Common myeloid progenitor, CD34-positive (primary cell): ENCODE measurements around the gene C5orf15.
A peak's percentile ranks its signal among the peaks of the same experiment; 100 is the strongest.
"Not testable (repeated sequence)": the region's sequence is repeated elsewhere in the genome, so short reads cannot be mapped to it uniquely, and the experiment has no call there.

Experiments
- CTCF ChIA-PET: fragments of 350-600 bp; sonication (Branson Sonifier 250); formaldehyde crosslinking; loops from one replicate; lab custom pipeline; 2021; ENCODE audit warnings: antibody characterized with exemption; lab: Charles Lee
- POLR2A ChIA-PET: fragments of 350-600 bp; sonication (Branson Sonifier 250); formaldehyde crosslinking; loops from one replicate; lab custom pipeline; 2021; ENCODE audit warnings: antibody characterized with exemption; lab: Charles Lee
- DNase-seq, 3 donors: peaks; one replicate each; pipeline versions ENCODE4 v3.0.0 to v3.0.0-alpha.2; 2013
- H3K27ac ChIP-seq, 2 experiments: 1 replicate in 1 of 2; 2 replicates in 1 of 2; pipeline ENCODE4 v1.7.0; 2013; ENCODE audit warnings: inconsistent platforms in 2 of 2, low read length in 2 of 2, mild to moderate bottlenecking in 2 of 2, low read depth in 1 of 2, moderate library complexity in 1 of 2; ENCODE audit not compliant: severe bottlenecking in 2 of 2, insufficient read depth in 1 of 2, poor library complexity in 1 of 2
- H3K27me3 ChIP-seq, 5 experiments: replicated peaks in 2 of 5; 1 replicate in 3 of 5; 2 replicates in 2 of 5; pipeline versions ENCODE4 v1.6.1 to v1.7.0; 2013; ENCODE audit warnings: low read length in 4 of 5, mild to moderate bottlenecking in 2 of 5, moderate library complexity in 2 of 5, inconsistent platforms in 1 of 5; ENCODE audit not compliant: insufficient read depth in 5 of 5, control insufficient read depth in 4 of 5
- H3K36me3 ChIP-seq, 4 experiments: 1 replicate in 2 of 4; 2 replicates in 2 of 4; pipeline versions ENCODE4 v1.6.1 to v1.7.0; 2013; ENCODE audit warnings: low read length in 3 of 4, control low read depth in 1 of 4, mild to moderate bottlenecking in 1 of 4; ENCODE audit not compliant: control insufficient read depth in 4 of 4, insufficient read depth in 4 of 4
- H3K4me1 ChIP-seq, 4 experiments: 1 replicate in 3 of 4; 2 replicates in 1 of 4; pipeline versions ENCODE4 v1.6.1 to v1.7.1; 2013; ENCODE audit warnings: low read length in 3 of 4, mild to moderate bottlenecking in 3 of 4, control low read depth in 1 of 4, inconsistent platforms in 1 of 4, moderate library complexity in 1 of 4; ENCODE audit not compliant: control insufficient read depth in 4 of 4, insufficient read depth in 4 of 4; ENCODE audit errors: control extremely low read depth in 1 of 4
- H3K4me3 ChIP-seq, 7 experiments: 1 replicate in 4 of 7; 2 replicates in 3 of 7; pipeline versions ENCODE4 v1.5.1 to v1.7.0; 2013; ENCODE audit warnings: mild to moderate bottlenecking in 7 of 7, low read length in 6 of 7, moderate library complexity in 6 of 7, inconsistent platforms in 2 of 7, low read depth in 2 of 7, control low read depth in 1 of 7; ENCODE audit not compliant: insufficient read depth in 4 of 7, control insufficient read depth in 1 of 7; ENCODE audit errors: extremely low read depth in 1 of 7
- H3K9me3 ChIP-seq, 5 experiments: 1 replicate in 4 of 5; 2 replicates in 1 of 5; pipeline versions ENCODE4 v1.6.1 to v1.7.1; 2013; ENCODE audit warnings: low read length in 4 of 5, mild to moderate bottlenecking in 2 of 5, inconsistent platforms in 1 of 5, low read depth in 1 of 5, moderate library complexity in 1 of 5; ENCODE audit not compliant: control insufficient read depth in 4 of 5, insufficient read depth in 2 of 5; ENCODE audit errors: control extremely low read depth in 1 of 5
- WGBS: methylation state at CpG from one replicate; pipeline ENCODE4 v1.1.5; 2013; ENCODE audit not compliant: insufficient coverage; 5-methylcytosine and 5-hydroxymethylcytosine counted together

Gene C5orf15

GRCh38 chr5:133957591-133957990 lies 10.8 kb downstream of the C5orf15 start:
- WGBS, result 40% methylated on average over 1 of the region's 1 CpG

GRCh38 chr5:133957080-133957479 lies 11.3 kb downstream of the C5orf15 start:
- WGBS, result 100% methylated on average over 1 of the region's 4 CpGs
- Histone ChIP-seq H3K4me3 (no peak overlapping the region), H3K27ac (no peak overlapping the region), H3K27me3 (no peaks in the 10 kb centered on the region), H3K4me1 (no peaks in the 10 kb centered on the region), H3K9me3 (peaks cover 0 to 4% (median 0%) of the 10 kb centered on the region in 5 experiments), H3K36me3 (peaks cover 16 to 40% (median 19%) of the 10 kb centered on the region in 4 experiments)
- POLR2A ChIA-PET, result no interaction called here
- DNase-seq, result no peak
- CTCF ChIA-PET, result no interaction called here

More at GRCh38 chr5:133957591-133957990, 10.8 kb downstream of the C5orf15 start:
- Histone ChIP-seq H3K4me1 (no peaks in the 10 kb centered on the region), H3K27me3 (no peaks in the 10 kb centered on the region), H3K4me3 (no peak overlapping the region), H3K36me3 (peaks cover 16 to 40% (median 19%) of the 10 kb centered on the region in 4 experiments), H3K9me3 (peaks cover 0 to 4% (median 0%) of the 10 kb centered on the region in 5 experiments), H3K27ac (no peak overlapping the region)
- ChIA-PET CTCF (no interaction called here), POLR2A (interaction anchor here (0.7 kb wide), 1 partner anchor 120 kb away, joined by 3 read pairs; no protein-coding TSS in a partner anchor)
- DNase-seq, result no peak

GRCh38 chr5:133956196-133956595 lies 12.2 kb downstream of the C5orf15 start:
- POLR2A ChIA-PET, CTCF ChIA-PET, H3K4me3 ChIP-seq, H3K9me3 ChIP-seq, H3K27me3 ChIP-seq, H3K4me1 ChIP-seq, DNase-seq: not testable (repeated sequence)
- H3K27ac ChIP-seq, result peak overlapping the region in 1 of 2 experiments; percentile 30
- peaks cover 16 to 40% (median 19%) of the 10 kb centered on the region in 4 experiments for H3K36me3 ChIP-seq
- no CpG with 5 or more reads among the region's 1 CpG for WGBS

GRCh38 chr5:133953568-133954145 lies 14.8 kb downstream of the C5orf15 start:
- Histone ChIP-seq H3K9me3 (peaks cover 0 to 4% (median 0%) of the 10 kb centered on the region in 5 experiments), H3K27me3 (no peaks in the 10 kb centered on the region), H3K4me1 (no peaks in the 10 kb centered on the region), H3K27ac (no peak overlapping the region), H3K36me3 (peaks cover 10 to 35% (median 16%) of the 10 kb centered on the region in 4 experiments), H3K4me3 (no peak overlapping the region)
- DNase-seq, result no peak
- WGBS, result 84% methylated on average over 7 of the region's 10 CpGs
- POLR2A ChIA-PET, result no interaction called here
- CTCF ChIA-PET, result interaction anchor here (1.0 to 2.6 kb wide), 4 partner anchors 9 to 84 kb away, joined by 4 to 9 read pairs (median 6); no protein-coding TSS in a partner anchor

GRCh38 chr5:133952729-133953567 lies 15.5 kb downstream of the C5orf15 start:
- H3K4me3 ChIP-seq, result no peak overlapping the region
- peaks cover 9 to 32% (median 16%) of the 10 kb centered on the region in 4 experiments for H3K36me3 ChIP-seq
- no peaks in the 10 kb centered on the region for H3K27me3 ChIP-seq
- WGBS, result 96% methylated on average over 8 of the region's 10 CpGs
- ChIA-PET CTCF (interaction anchor here (1.1 to 2.6 kb wide), 3 partner anchors 8 to 83 kb away, joined by 4 to 9 read pairs (median 8); no protein-coding TSS in a partner anchor), POLR2A (no interaction called here)
- no peaks in the 10 kb centered on the region for H3K4me1 ChIP-seq
- no peak for DNase-seq
- H3K27ac ChIP-seq, result no peak overlapping the region
- H3K9me3 ChIP-seq, result peaks cover 0 to 4% (median 0%) of the 10 kb centered on the region in 5 experiments

- Histone ChIP-seq H3K27me3 (no peaks in the 10 kb centered on the region), H3K9me3 (peaks cover 0 to 4% (median 0%) of the 10 kb centered on the region in 5 experiments), H3K36me3 (peaks cover 7 to 14% (median 10%) of the 10 kb centered on the region in 4 experiments), H3K4me1 (no peaks in the 10 kb centered on the region), H3K27ac (no peak overlapping the region), H3K4me3 (no peak overlapping the region)
- DNase-seq, result no peak
- POLR2A ChIA-PET, result no interaction called here
- 95% methylated on average over 4 of the region's 7 CpGs for WGBS
- CTCF ChIA-PET, result interaction anchor here (1.2 to 1.4 kb wide), 2 partner anchors 11 kb away, joined by 4 read pairs; no protein-coding TSS in a partner anchor
Measured at GRCh38 chr5:133950821-133951612, 17.4 kb downstream of the C5orf15 start.
